Endothelial cell of umbilical vein (primary cell): ENCODE results near the gene ZC2HC1C. TPM values are rescaled to one million over a fixed set of nuclear protein-coding genes. Genes with fewer than 3 reads are reported as not detected.

Experiments used
- BruUV-seq: library from RNA; stranded (reverse); fragments of 400-500 nt; replicated peaks from 2 replicates; lab custom pipeline; 2021; lab: Mats Ljungman, UMichigan
- CTCF ChIA-PET: fragments of 300-600, 350-600 bp; sonication (Branson Sonifier 250); formaldehyde crosslinking; loops from one replicate; lab custom pipeline; 2021; ENCODE audit warnings: antibody characterized with exemption, inconsistent platforms; lab: Charles Lee
- POLR2A ChIA-PET: fragments of 300-600, 350-600 bp; sonication (Branson Sonifier 250); formaldehyde crosslinking; loops from one replicate; lab custom pipeline; 2021; ENCODE audit warnings: antibody characterized with exemption, inconsistent platforms; lab: Charles Lee
- DNase-seq: peaks from one replicate; pipeline ENCODE4 v3.0.0-alpha.2; 2011; ENCODE audit warnings: low read depth, low spot score
- FAIRE-seq: peaks from 2 replicates; lab custom pipeline; 2011; peaks lifted over from hg19 to GRCh38; lab: Jason Lieb, UNC
- H2AFZ ChIP-seq: 2 replicates; pipeline ENCODE4 v1.6.0; 2012; ENCODE audit warnings: low read depth, low read length, control low read depth, inconsistent platforms
- H3K27ac ChIP-seq: 2 replicates; pipeline ENCODE4 v1.5.1; 2011; ENCODE audit warnings: low read depth, mild to moderate bottlenecking, control low read depth, low read length, moderate library complexity; ENCODE audit not compliant: insufficient read depth
- H3K27me3 ChIP-seq, 2 experiments: 2 replicates each; pipeline versions ENCODE4 v1.6.0 to v1.6.1; 2011; ENCODE audit warnings: low read length in 2 of 2, mixed read lengths in 1 of 2; ENCODE audit not compliant: control insufficient read depth in 2 of 2, insufficient read depth in 2 of 2
- H3K36me3 ChIP-seq, 2 experiments: 2 replicates in 1 of 2; 3 replicates in 1 of 2; pipeline ENCODE4 v1.5.1; 2011; ENCODE audit warnings: low read length in 2 of 2, mild to moderate bottlenecking in 1 of 2, moderate library complexity in 1 of 2; ENCODE audit not compliant: control insufficient read depth in 2 of 2, insufficient read depth in 2 of 2; ENCODE audit errors: extremely low read depth in 1 of 2
- H3K4me1 ChIP-seq: 3 replicates; pipeline ENCODE4 v1.5.1; 2011; ENCODE audit warnings: mild to moderate bottlenecking, low read length; ENCODE audit not compliant: control insufficient read depth, insufficient read depth; ENCODE audit errors: extremely low read depth
- H3K4me2 ChIP-seq: 2 replicates; pipeline ENCODE4 v1.6.1; 2011; ENCODE audit warnings: low read length, control low read depth, mixed read lengths; ENCODE audit not compliant: insufficient read depth
- H3K4me3 ChIP-seq, 3 experiments: fragments of 200-600 bp in 1 of 3; sonication (generic), shearing (Covaris generic) in 1 of 3; replicated peaks in 1 of 3; 2 replicates each; pipeline ENCODE4 v1.5.1; 2011 to 2016; ENCODE audit warnings: control low read depth in 3 of 3, low read length in 3 of 3, mild to moderate bottlenecking in 2 of 3, inconsistent platforms in 1 of 3, low read depth in 1 of 3, moderate library complexity in 1 of 3; ENCODE audit not compliant: insufficient read depth in 1 of 3
- H3K79me2 ChIP-seq: 2 replicates; pipeline ENCODE4 v1.6.0; 2012; ENCODE audit warnings: low read length, inconsistent platforms; ENCODE audit not compliant: control insufficient read depth, insufficient read depth
- H3K9ac ChIP-seq: replicated peaks from 2 replicates; pipeline ENCODE3; 2011; ENCODE audit warnings: low read length, control low read depth; ENCODE audit not compliant: insufficient read depth; ENCODE audit errors: extremely low read depth
- H3K9me1 ChIP-seq: replicated peaks from 3 replicates; pipeline ENCODE4 v1.6.0; 2011; ENCODE audit warnings: mild to moderate bottlenecking, low read length; ENCODE audit not compliant: control insufficient read depth, insufficient read depth; ENCODE audit errors: extremely low read depth
- H3K9me3 ChIP-seq: replicated peaks from 2 replicates; pipeline ENCODE4 v1.5.1; 2012; ENCODE audit warnings: low read length, inconsistent platforms; ENCODE audit not compliant: control insufficient read depth, insufficient read depth
- H4K20me1 ChIP-seq: replicated peaks from 2 replicates; pipeline ENCODE3; 2011; ENCODE audit warnings: mild to moderate bottlenecking, low read length; ENCODE audit not compliant: control insufficient read depth, insufficient read depth; ENCODE audit errors: extremely low read depth
- CTCF ChIP-seq, 2 donors: IDR thresholded peaks; 1 replicate in 1 of 2; 2 replicates in 1 of 2; pipeline ENCODE4 v1.5.1; 2011; ENCODE audit warnings: low read length in 2 of 2, mild to moderate bottlenecking in 2 of 2, moderate library complexity in 2 of 2, control low read depth in 1 of 2, inconsistent platforms in 1 of 2, low read depth in 1 of 2; ENCODE audit not compliant: insufficient read depth in 1 of 2; ENCODE audit errors: extremely low read depth in 1 of 2
- EZH2 ChIP-seq: IDR thresholded peaks from 2 replicates; pipeline ENCODE4 v1.6.1; 2012; ENCODE audit warnings: borderline replicate concordance, low read depth, mild to moderate bottlenecking, moderate library complexity, low read length, inconsistent platforms; ENCODE audit not compliant: severe bottlenecking
- FOS ChIP-seq: IDR thresholded peaks from 2 replicates; pipeline ENCODE4 v1.6.1; 2011; ENCODE audit warnings: mild to moderate bottlenecking, low read length, moderate library complexity, borderline replicate concordance; ENCODE audit not compliant: insufficient read depth
- GATA2 ChIP-seq: IDR thresholded peaks from 2 replicates; pipeline ENCODE4 v1.7.0; 2011; ENCODE audit warnings: low read depth, mild to moderate bottlenecking, moderate library complexity, mixed read lengths, low read length; ENCODE audit not compliant: insufficient read length, insufficient read depth
- JUN ChIP-seq: IDR thresholded peaks from 2 replicates; pipeline ENCODE4 v1.6.1; 2011; ENCODE audit warnings: borderline replicate concordance, low read depth; ENCODE audit not compliant: insufficient read length, insufficient read depth
- MYC ChIP-seq: IDR thresholded peaks from one replicate; pipeline ENCODE4 v1.6.1; 2011; ENCODE audit warnings: mild to moderate bottlenecking, low read depth, low read length
- POLR2A ChIP-seq: IDR thresholded peaks from 2 replicates; pipeline ENCODE4 v1.6.1; 2012; ENCODE audit warnings: low read depth, mild to moderate bottlenecking, control low read depth, low read length
- POLR2AphosphoS5 ChIP-seq: IDR thresholded peaks from 2 replicates; pipeline ENCODE4 v1.6.1; 2012; ENCODE audit warnings: low read depth, mild to moderate bottlenecking, control low read depth, low read length, moderate library complexity; ENCODE audit not compliant: insufficient read depth
- dilution Hi-C: fragments of 300-500 bp; cut with MboI; formaldehyde crosslinking; loops from one replicate; pipeline ENCODE4 v1.15.0; 2019; ENCODE audit warnings: low sequenced_read_pairs; ENCODE audit not compliant: extremely low pct_ligation_motif_present
- intact Hi-C: fragments of 100-400 bp; cut with micrococcal nuclease; formaldehyde crosslinking; loops from one replicate; pipeline ENCODE4 v1.10.0; 2022
- polyA plus RNA-seq, 4 experiments: library from polyadenylated mRNA; depleted of rRNA in 3 of 4; stranded (reverse) in 3 of 4; unstranded in 1 of 4; fragments of >200 nt; gene quantifications; 2 replicates each; pipeline versions ENCODE4 v1.2.1 to v1.2.3, GENCODE V29; 2011 to 2012; ENCODE audit warnings: missing spikeins in 1 of 4
- total RNA-seq: library from RNA; stranded (reverse); gene quantifications from 2 replicates; pipeline ENCODE4 v1.2.3, GENCODE V29; 2021
- TF ChIP-seq, protein P1 (sequence below): IDR thresholded peaks from 2 replicates; pipeline ENCODE4 v1.6.1; 2011; ENCODE audit not compliant: insufficient read depth, insufficient read length

The ZC2HC1C gene
- total and polyA plus RNA-seq, 2 donors (not counting 3 experiments of a cell fraction or from before 2014, with no cell fraction given): 0.84 to 0.91 TPM

DNA sequence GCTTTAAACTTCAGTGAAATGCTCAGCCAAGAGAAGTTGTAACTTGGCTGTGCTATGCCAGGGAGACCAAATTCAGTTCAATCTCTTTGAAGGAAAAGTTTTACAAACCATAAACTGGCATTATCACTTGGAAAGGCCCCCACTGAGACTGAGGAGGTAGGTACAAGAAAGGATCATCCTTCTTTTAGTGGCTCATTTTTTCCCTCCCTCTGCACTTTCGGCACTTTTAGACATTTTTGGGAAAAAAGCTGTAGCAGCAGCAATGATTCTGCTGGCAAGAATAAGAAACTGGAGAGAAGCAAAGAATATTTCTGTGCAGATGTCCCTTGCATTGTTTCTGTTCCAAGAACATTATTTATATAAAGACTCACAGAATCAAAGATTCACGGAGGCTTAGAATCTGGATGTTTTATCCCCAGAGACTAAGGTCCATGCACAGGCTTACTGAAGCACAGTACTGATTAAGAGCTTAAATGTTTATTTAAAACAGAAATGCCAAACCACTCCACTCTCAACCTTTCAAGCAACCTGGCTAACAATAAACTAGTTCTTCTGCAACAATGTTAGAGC is 12.3 kb downstream of the ZC2HC1C start:
- H3K4me1 ChIP-seq: no peaks in the 10 kb centered on the region
- H3K36me3 ChIP-seq: peaks cover 4 to 14% of the 10 kb centered on the region in 2 experiments
- no peaks in the 10 kb centered on the region for H3K27me3 ChIP-seq
- TF ChIP-seq FOS (no peak), EZH2 (no peak), POLR2AphosphoS5 (no peak), JUN (no peak), CTCF (IDR thresholded peaks at IDR 0.05; ENCODE audit: extremely low read depth in 1 of 2, insufficient read depth in 1 of 2, low read depth in 1 of 2, low read length in 2 of 2) (no peak), GATA2 (no peak), POLR2A (no peak), MYC (no peak)
- TF ChIP-seq, protein P1, sequence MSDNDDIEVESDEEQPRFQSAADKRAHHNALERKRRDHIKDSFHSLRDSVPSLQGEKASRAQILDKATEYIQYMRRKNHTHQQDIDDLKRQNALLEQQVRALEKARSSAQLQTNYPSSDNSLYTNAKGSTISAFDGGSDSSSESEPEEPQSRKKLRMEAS: no peak
- DNase-seq: no peak
- H3K9ac ChIP-seq: no peak overlapping the region
- intact Hi-C loops (no loop called here), dilution Hi-C loops (no loop called here)
- no peak for FAIRE-seq
- no peaks in the 10 kb centered on the region for H4K20me1 ChIP-seq
- H2AFZ ChIP-seq: no peak overlapping the region
- ChIA-PET POLR2A (no interaction called here), CTCF (no interaction called here)
- BruUV-seq: no TSS peak
- no peak overlapping the region for H3K4me2 ChIP-seq
- H3K27ac ChIP-seq: no peak overlapping the region
- H3K9me3 ChIP-seq: no peaks in the 10 kb centered on the region
- H3K79me2 ChIP-seq: no peaks in the 10 kb centered on the region
- no peaks in the 10 kb centered on the region for H3K9me1 ChIP-seq
- no peak overlapping the region for H3K4me3 ChIP-seq
